Psoas muscle (tissue), 8 donors: Measurements from ENCODE around the gene VAMP1. TPM values are rescaled to one million over a fixed set of nuclear protein-coding genes. Genes with fewer than 3 reads are reported as not detected.

ENCODE experiments used
- ATAC-seq, 4 donors: fragments of 200-7000 bp; cut with Tn5 transposase; one replicate each; pipeline ENCODE4 v1.9.1; 2020; ENCODE audit warnings: moderate library complexity in 3 of 4, mild to moderate bottlenecking in 2 of 4
- DNase-seq, 2 donors: peaks; one replicate each; pipeline ENCODE4 v3.0.0-alpha.2; 2020
- H3K27ac ChIP-seq: fragments of 200-600 bp; one replicate; pipeline ENCODE4 v1.8.0; 2022
- H3K27me3 ChIP-seq, 3 donors: fragments of 200-600 bp in 1 of 3; one replicate each; pipeline versions ENCODE4 v1.6.1 to v1.8.0; 2013 to 2022; ENCODE audit warnings: low read length in 2 of 3, mild to moderate bottlenecking in 2 of 3, moderate library complexity in 1 of 3; ENCODE audit not compliant: insufficient read depth in 3 of 3
- H3K36me3 ChIP-seq, 2 donors: fragments of 200-600 bp in 1 of 2; one replicate each; pipeline versions ENCODE4 v1.6.1 to v1.8.0; 2013 to 2022; ENCODE audit warnings: low read depth in 1 of 2, mild to moderate bottlenecking in 1 of 2, moderate library complexity in 1 of 2; ENCODE audit not compliant: insufficient read depth in 1 of 2
- H3K4me1 ChIP-seq: fragments of 200-600 bp; one replicate; pipeline ENCODE4 v1.8.0; 2022
- H3K4me3 ChIP-seq: fragments of 200-600 bp; one replicate; pipeline ENCODE4 v1.8.0; 2022; ENCODE audit warnings: mild to moderate bottlenecking
- H3K9me3 ChIP-seq: fragments of 200-600 bp; one replicate; pipeline ENCODE4 v1.8.0; 2022
- WGBS, 3 donors: extraction: QIAGEN DNeasy Blood & Tissue Kit; methylation state at CpG; one replicate each; pipeline versions ENCODE4 v1.1.6 to v1.1.7; 2013; 5-methylcytosine and 5-hydroxymethylcytosine counted together
- intact Hi-C, 2 donors: fragments of 100-400 bp; cut with DNase I; formaldehyde crosslinking; loops; one replicate each; pipeline versions ENCODE4 v1.11.0 to v1.14.2; 2022
- polyA plus RNA-seq, 3 donors: library from polyadenylated mRNA; stranded (reverse); fragments of 200-250 nt; gene quantifications; one replicate each; pipeline ENCODE4 v1.2.3, GENCODE V29; 2013
- total RNA-seq, 4 donors: library from RNA; stranded (reverse); fragmentation: NEBNext Ultra II Directional in 2 of 4; extraction: Animal tissue kit (Norgen Biotek cat#: 25700) in 2 of 4; gene quantifications; one replicate each; pipeline versions ENCODE4 v1.2.1 to v1.2.4, GENCODE V29; 2021 to 2023
- TF ChIP-seq, protein P1 (sequence below): fragments of 200-600 bp; IDR thresholded peaks from one replicate; pipeline ENCODE4 v1.8.0; 2022; ENCODE audit warnings: antibody characterized with exemption
- donor health status: healthy with polysubstance abuse.
- donor health status: DM: no; HTN: no; CAD: no; lungs with moderate emphysema.
- donor health status: Bipolar disorder and iron deficiency.
- donor health status: healthy.
- donor health status: DM: yes; HTN: yes; CAD: no.
- donor health status: DM: no; HTN: no; CAD: no.
- donor health status: DM: no; HTN: no; CAD: no.
- donor health status: DM: yes; HTN: yes; CAD: no.

Gene VAMP1
- total and polyA plus RNA-seq, 7 donors: 1.5 to 16.9 (median 2.1) TPM

DNA sequence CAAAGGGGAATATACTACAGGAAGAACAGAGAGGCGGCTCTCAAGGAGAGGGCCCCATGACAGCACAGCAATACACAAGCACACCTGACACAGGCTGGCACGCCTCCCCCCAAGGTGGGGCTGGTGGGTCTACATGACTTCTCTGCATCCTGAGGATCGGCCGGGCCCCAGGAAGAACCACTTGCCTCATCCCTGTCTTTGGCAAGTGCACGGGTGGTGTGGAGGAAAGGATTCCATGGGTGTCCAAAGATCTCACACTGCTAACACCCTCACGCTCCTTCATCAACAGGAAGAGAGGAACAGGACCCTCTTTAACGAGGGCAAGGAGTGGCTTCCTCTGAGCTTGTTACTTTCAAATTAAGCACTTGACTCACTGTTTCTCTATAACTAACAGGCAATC, 7.3 kb downstream of the VAMP1 start:
- Histone ChIP-seq H3K4me1 (peaks cover 17% of the 10 kb centered on the region), H3K4me3 (no peak overlapping the region), H3K27ac (peak overlapping the region; percentile 0), H3K9me3 (no peaks in the 10 kb centered on the region), H3K27me3 (no peaks in the 10 kb centered on the region), H3K36me3 (peaks cover 9 to 83% of the 10 kb centered on the region in 2 donors)
- DNase-seq (no peak), ATAC-seq (no peak)
- intact Hi-C loops: loop anchor here in 1 of 2 donors (5.0 to 10.0 kb wide), 3 partner anchors 131 to 398 kb away; partner anchors contain the start of gene CD9
- TF ChIP-seq, protein P1, sequence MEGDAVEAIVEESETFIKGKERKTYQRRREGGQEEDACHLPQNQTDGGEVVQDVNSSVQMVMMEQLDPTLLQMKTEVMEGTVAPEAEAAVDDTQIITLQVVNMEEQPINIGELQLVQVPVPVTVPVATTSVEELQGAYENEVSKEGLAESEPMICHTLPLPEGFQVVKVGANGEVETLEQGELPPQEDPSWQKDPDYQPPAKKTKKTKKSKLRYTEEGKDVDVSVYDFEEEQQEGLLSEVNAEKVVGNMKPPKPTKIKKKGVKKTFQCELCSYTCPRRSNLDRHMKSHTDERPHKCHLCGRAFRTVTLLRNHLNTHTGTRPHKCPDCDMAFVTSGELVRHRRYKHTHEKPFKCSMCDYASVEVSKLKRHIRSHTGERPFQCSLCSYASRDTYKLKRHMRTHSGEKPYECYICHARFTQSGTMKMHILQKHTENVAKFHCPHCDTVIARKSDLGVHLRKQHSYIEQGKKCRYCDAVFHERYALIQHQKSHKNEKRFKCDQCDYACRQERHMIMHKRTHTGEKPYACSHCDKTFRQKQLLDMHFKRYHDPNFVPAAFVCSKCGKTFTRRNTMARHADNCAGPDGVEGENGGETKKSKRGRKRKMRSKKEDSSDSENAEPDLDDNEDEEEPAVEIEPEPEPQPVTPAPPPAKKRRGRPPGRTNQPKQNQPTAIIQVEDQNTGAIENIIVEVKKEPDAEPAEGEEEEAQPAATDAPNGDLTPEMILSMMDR: no peak
- 72 to 84% (median 75%) methylated on average over 7 of the region's 7 CpGs for WGBS, 3 donors

DNA sequence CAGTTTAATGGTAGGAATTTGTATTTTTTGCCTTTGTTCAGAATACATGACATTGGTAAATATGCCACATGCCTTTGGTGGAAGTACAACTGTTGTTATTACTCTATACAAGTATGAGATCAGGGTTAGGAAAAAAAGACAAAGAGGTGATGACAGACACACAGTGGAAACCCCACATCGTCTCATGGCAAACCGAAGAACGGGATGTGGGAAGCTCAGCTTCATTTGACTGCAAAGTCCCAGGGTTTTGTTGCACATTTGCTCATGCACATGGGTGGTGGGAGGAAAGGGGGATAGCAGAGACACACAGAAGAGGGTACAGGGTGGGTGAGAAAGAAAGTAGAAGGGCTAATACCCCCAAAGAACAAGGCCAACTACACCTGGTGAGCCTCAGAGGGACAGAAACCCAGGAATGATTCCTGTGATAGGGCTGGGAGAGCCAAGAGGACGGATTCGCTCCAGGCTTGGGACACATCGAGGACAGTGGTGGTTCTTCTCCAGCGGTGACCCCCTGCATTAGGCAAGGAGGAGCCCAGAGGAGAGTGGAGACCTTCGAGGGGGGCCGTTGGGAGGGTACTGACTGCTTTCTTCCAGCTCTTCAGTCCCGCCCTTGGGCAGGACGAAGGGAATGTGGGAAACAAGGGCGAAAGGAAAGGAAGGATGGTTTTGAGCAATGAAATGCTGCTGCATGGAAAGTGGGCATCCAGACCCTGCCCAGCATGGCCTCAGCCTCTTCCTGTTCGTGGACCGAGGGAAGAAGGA, 8.1 kb downstream of the VAMP1 start:
- Histone ChIP-seq H3K4me3 (no peak overlapping the region), H3K4me1 (peaks cover 15% of the 10 kb centered on the region), H3K27ac (no peak overlapping the region), H3K36me3 (peaks cover 14 to 91% of the 10 kb centered on the region in 2 donors), H3K9me3 (no peaks in the 10 kb centered on the region), H3K27me3 (no peaks in the 10 kb centered on the region)
- WGBS, 3 donors: 88 to 90% (median 89%) methylated on average over 14 of the region's 14 CpGs
- TF ChIP-seq, protein P1: no peak
- ATAC-seq (no peak), DNase-seq (no peak)
- intact Hi-C loops: loop anchor here in 1 of 2 donors (5.0 to 10.0 kb wide), 3 partner anchors 130 to 398 kb away; partner anchors contain the start of gene CD9

DNA sequence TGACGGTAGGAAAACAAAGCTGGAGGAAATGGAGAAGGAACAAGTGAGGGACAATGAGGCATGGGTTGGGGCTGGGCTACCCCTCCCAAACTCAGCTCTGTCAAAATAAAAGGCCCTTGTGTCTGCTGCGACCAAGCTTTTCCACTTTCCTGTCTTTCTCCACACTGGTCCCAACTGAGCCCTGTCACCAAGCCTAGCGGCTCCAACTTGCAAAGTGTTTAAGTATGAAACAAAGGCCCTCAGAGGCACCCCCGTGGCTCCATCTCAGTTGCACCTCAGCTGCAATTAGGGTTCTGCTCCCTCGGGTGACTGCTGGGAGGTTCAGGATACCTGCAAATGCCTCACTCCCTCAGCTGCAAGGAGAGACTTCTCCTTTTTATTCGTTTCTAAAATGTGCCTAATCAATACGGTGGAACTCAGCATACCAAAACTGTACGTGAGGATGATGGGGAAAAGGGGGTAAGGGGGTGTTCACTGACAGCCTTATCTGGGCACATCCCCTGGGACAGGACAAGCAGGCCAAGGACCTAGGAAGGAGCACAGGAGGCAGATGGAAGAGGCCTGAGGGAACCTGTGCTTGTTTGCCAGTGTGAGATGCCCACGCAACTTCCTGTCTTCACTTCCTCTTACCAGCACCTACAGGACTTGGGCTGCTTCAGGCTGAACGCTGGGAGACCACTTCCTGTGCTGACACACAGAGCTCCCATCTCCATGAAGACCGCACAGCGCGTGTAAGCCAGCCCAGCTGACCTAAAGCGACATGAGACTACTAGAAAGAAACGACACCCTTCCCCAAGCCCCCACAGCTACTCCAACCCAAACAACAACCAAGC, 8.9 kb downstream of the VAMP1 start:
- Histone ChIP-seq H3K4me3 (no peak overlapping the region), H3K4me1 (peaks cover 15% of the 10 kb centered on the region), H3K36me3 (peaks cover 15 to 97% of the 10 kb centered on the region in 2 donors), H3K27ac (peak overlapping the region; percentile 72), H3K9me3 (no peaks in the 10 kb centered on the region), H3K27me3 (no peaks in the 10 kb centered on the region)
- intact Hi-C loops: loop anchor here in 1 of 2 donors (5.0 to 10.0 kb wide), 3 partner anchors 129 to 397 kb away; partner anchors contain the start of gene CD9
- peak in 1 of 2 donors; percentile 65 for DNase-seq
- TF ChIP-seq, protein P1: no peak
- no peak for ATAC-seq
- WGBS, 3 donors: 76 to 80% (median 78%) methylated on average over 15 of the region's 15 CpGs

DNA sequence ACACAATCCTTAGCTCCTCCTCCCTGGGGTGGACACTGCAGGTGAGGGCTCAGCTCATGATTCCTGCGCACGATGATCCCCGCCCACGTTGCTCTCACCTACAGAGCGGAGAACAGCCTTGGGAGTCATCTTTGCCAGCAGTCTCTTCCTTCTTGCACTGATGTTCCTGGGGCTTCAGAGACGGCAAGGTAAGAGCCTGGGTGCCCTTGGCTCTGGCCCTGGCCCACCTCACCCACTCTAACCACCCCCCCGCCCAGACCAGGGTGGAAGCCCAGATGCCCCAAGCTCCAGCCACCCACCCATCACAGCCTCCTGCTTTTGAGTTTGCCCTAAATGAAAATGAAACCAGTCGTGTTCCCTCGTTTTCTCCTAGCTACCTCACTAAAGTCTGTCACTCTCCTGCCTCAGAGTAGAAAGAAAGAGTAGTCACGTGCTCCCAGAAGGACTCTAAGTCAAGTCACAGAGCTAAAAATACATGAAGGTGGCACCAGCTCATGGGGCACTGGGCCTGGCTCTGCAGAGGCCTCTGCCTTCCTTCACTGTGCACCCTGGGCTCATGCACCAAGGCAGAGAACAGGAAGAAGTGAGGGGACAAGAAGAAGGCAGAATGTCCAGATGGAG, 9.6 kb downstream of the VAMP1 start:
- Histone ChIP-seq H3K4me1 (peaks cover 15% of the 10 kb centered on the region), H3K4me3 (no peak overlapping the region), H3K27ac (peak overlapping the region; percentile 72), H3K36me3 (peaks cover 15 to 96% of the 10 kb centered on the region in 2 donors), H3K9me3 (no peaks in the 10 kb centered on the region), H3K27me3 (no peaks in the 10 kb centered on the region)
- peak; percentile 81 to 92 (median 91) for ATAC-seq
- TF ChIP-seq, protein P1: no peak
- WGBS, 3 donors: 66 to 77% (median 71%) methylated on average over 10 of the region's 10 CpGs
- no peak for DNase-seq
- intact Hi-C loops: loop anchor here in 1 of 2 donors (5.0 to 10.0 kb wide), 3 partner anchors 129 to 396 kb away; partner anchors contain the start of gene CD9
